IMR-90 (cell line): ENCODE measurements around the gene ALDH6A1. TPM values are rescaled to one million over a fixed set of nuclear protein-coding genes. Genes with fewer than 3 reads are reported as not detected.

Experiments used
- ATAC-seq: fragments of 200-7000 bp; cut with Tn5 transposase; 2 replicates; pipeline ENCODE4 v1.9.1; 2020; ENCODE audit warnings: low read depth, mild to moderate bottlenecking, moderate library complexity
- BruUV-seq: library from RNA; stranded (reverse); fragments of 400-500 nt; replicated peaks from 2 replicates; lab custom pipeline; 2021; lab: Mats Ljungman, UMichigan
- CTCF ChIA-PET: fragments of 300-600 bp; formaldehyde crosslinking; extraction: SDS; loops from one replicate; lab custom pipeline; 2021; ENCODE audit warnings: antibody characterized with exemption; lab: Yijun Ruan, JAX
- POLR2A ChIA-PET: fragments of 300-600 bp; sonication (Branson Sonifier 250); formaldehyde crosslinking; loops from one replicate; lab custom pipeline; 2022; ENCODE audit warnings: antibody characterized with exemption; ENCODE audit not compliant: unreplicated experiment; lab: Charles Lee
- DNase-seq: peaks from one replicate; pipeline ENCODE4 v3.0.0; 2013
- H2AFZ ChIP-seq: replicated peaks from 2 replicates; pipeline ENCODE3; 2013; ENCODE audit warnings: low read length, mild to moderate bottlenecking; ENCODE audit not compliant: poor library complexity
- H2AK5ac ChIP-seq: 2 replicates; pipeline ENCODE4 v1.6.1; 2013; ENCODE audit warnings: low read depth, low read length, inconsistent platforms
- H2AK9ac ChIP-seq: replicated peaks from 2 replicates; pipeline ENCODE3; 2013; ENCODE audit warnings: mild to moderate bottlenecking, low read depth, low read length, moderate library complexity; ENCODE audit not compliant: poor library complexity
- H2BK120ac ChIP-seq: 2 replicates; pipeline ENCODE4 v1.6.1; 2013; ENCODE audit warnings: low read depth, low read length, inconsistent platforms
- H2BK15ac ChIP-seq: 3 replicates; pipeline ENCODE4 v1.6.1; 2013; ENCODE audit warnings: low read depth, low read length, inconsistent platforms
- H2BK20ac ChIP-seq: 2 replicates; pipeline ENCODE4 v1.6.1; 2013; ENCODE audit warnings: low read depth, mild to moderate bottlenecking, inconsistent platforms, low read length, moderate library complexity
- H2BK5ac ChIP-seq: 2 replicates; pipeline ENCODE4 v1.6.1; 2013; ENCODE audit warnings: mild to moderate bottlenecking, low read depth, low read length, inconsistent platforms; ENCODE audit not compliant: poor library complexity, severe bottlenecking
- H3K14ac ChIP-seq: replicated peaks from 2 replicates; pipeline ENCODE4 v1.6.1; 2013; ENCODE audit warnings: low read depth, low read length, inconsistent platforms
- H3K18ac ChIP-seq: 2 replicates; pipeline ENCODE4 v1.6.1; 2013; ENCODE audit warnings: low read depth, low read length, control low read depth
- H3K23ac ChIP-seq: 2 replicates; pipeline ENCODE4 v1.6.1; 2013; ENCODE audit warnings: low read depth, low read length, inconsistent platforms
- H3K27ac ChIP-seq: 2 replicates; pipeline ENCODE4 v1.5.1; 2013; ENCODE audit warnings: mild to moderate bottlenecking, control low read depth, low read length; ENCODE audit not compliant: insufficient read depth
- H3K27me3 ChIP-seq: 2 replicates; pipeline ENCODE4 v1.6.1; 2013; ENCODE audit warnings: low read length; ENCODE audit not compliant: control insufficient read depth, insufficient read depth
- H3K36me3 ChIP-seq: 2 replicates; pipeline ENCODE4 v1.6.1; 2013; ENCODE audit warnings: low read length, mixed read lengths; ENCODE audit not compliant: control insufficient read depth, insufficient read depth
- H3K4ac ChIP-seq: 2 replicates; pipeline ENCODE4 v1.6.1; 2013; ENCODE audit warnings: low read depth, low read length, inconsistent platforms
- H3K4me1 ChIP-seq: 2 replicates; pipeline ENCODE4 v1.6.1; 2013; ENCODE audit warnings: low read length, mixed read lengths; ENCODE audit not compliant: control insufficient read depth, insufficient read depth
- H3K4me2 ChIP-seq: 2 replicates; pipeline ENCODE4 v1.6.1; 2013; ENCODE audit warnings: low read depth, mild to moderate bottlenecking, control low read depth, low read length, moderate library complexity
- H3K4me3 ChIP-seq: 2 replicates; pipeline ENCODE4 v1.5.1; 2013; ENCODE audit warnings: low read depth, mild to moderate bottlenecking, control low read depth, low read length, moderate library complexity; ENCODE audit not compliant: insufficient read depth
- H3K56ac ChIP-seq: 2 replicates; pipeline ENCODE4 v1.6.1; 2013; ENCODE audit warnings: low read length, inconsistent platforms; ENCODE audit not compliant: insufficient read depth; ENCODE audit errors: extremely low read depth
- H3K79me1 ChIP-seq, 2 experiments: 2 replicates each; pipeline ENCODE4 v1.6.1; 2013; ENCODE audit warnings: low read length in 2 of 2, inconsistent platforms in 1 of 2, low read depth in 1 of 2
- H3K9ac ChIP-seq: 2 replicates; pipeline ENCODE4 v1.6.1; 2013; ENCODE audit warnings: low read depth, low read length, control low read depth
- H3K9me1 ChIP-seq: 2 replicates; pipeline ENCODE4 v1.6.1; 2013; ENCODE audit warnings: low read length, inconsistent platforms; ENCODE audit not compliant: insufficient read depth
- H3K9me3 ChIP-seq: 2 replicates; pipeline ENCODE4 v1.6.1; 2013; ENCODE audit warnings: low read length; ENCODE audit not compliant: control insufficient read depth, insufficient read depth
- H4K20me1 ChIP-seq: 2 replicates; pipeline ENCODE4 v1.6.1; 2013; ENCODE audit warnings: low read length, inconsistent platforms; ENCODE audit not compliant: insufficient read depth
- H4K5ac ChIP-seq: 2 replicates; pipeline ENCODE4 v1.6.1; 2013; ENCODE audit warnings: mild to moderate bottlenecking, low read depth, low read length, control low read depth
- H4K8ac ChIP-seq, 2 experiments: 2 replicates each; pipeline ENCODE4 v1.6.1; 2013; ENCODE audit warnings: low read depth in 2 of 2, low read length in 2 of 2, control low read depth in 1 of 2, inconsistent platforms in 1 of 2
- H4K91ac ChIP-seq: 2 replicates; pipeline ENCODE4 v1.6.1; 2013; ENCODE audit warnings: low read depth, low read length, inconsistent platforms; ENCODE audit not compliant: insufficient read depth
- CEBPB ChIP-seq: IDR thresholded peaks from 2 replicates; pipeline ENCODE4 v1.6.1; 2012; ENCODE audit warnings: low read depth, low read length, improper control_type of control experiment
- CHD1 ChIP-seq: IDR thresholded peaks from 2 replicates; pipeline ENCODE4 v1.6.1; 2012; ENCODE audit warnings: low read depth, low read length, improper control_type of control experiment
- MAFK ChIP-seq: IDR thresholded peaks from 2 replicates; pipeline ENCODE4 v1.6.1; 2012; ENCODE audit warnings: low read depth, low read length, improper control_type of control experiment
- MXI1 ChIP-seq: IDR thresholded peaks from 2 replicates; pipeline ENCODE4 v1.6.1; 2012; ENCODE audit warnings: low read depth, mild to moderate bottlenecking, low read length, moderate library complexity, borderline replicate concordance
- POLR2A ChIP-seq: IDR thresholded peaks from 2 replicates; pipeline ENCODE4 v1.6.1; 2012; ENCODE audit warnings: mild to moderate bottlenecking, low read depth, low read length
- RAD21 ChIP-seq: IDR thresholded peaks from 2 replicates; pipeline ENCODE4 v1.6.1; 2012; ENCODE audit warnings: low read length, improper control_type of control experiment
- RFX5 ChIP-seq: IDR thresholded peaks from 2 replicates; pipeline ENCODE4 v1.8.0; 2012; ENCODE audit warnings: low read depth, mild to moderate bottlenecking, low read length, moderate library complexity
- dilution Hi-C: fragments of 300-500 bp; cut with HindIII; formaldehyde crosslinking; loops from one replicate; pipeline ENCODE4 v1.14.3; 2018; ENCODE audit warnings: low sequenced_read_pairs; ENCODE audit not compliant: unreplicated experiment
- in situ Hi-C: fragments of 300-500 bp; cut with MboI; formaldehyde crosslinking; loops from 3 replicates; pipeline ENCODE4 v1.14.3; 2019; ENCODE audit warnings: low sequenced_read_pairs, inconsistent platforms, mixed read lengths
- intact Hi-C: fragments of 100-400 bp; cut with micrococcal nuclease; formaldehyde crosslinking; loops from 2 replicates; pipeline ENCODE4 v1.10.0; 2022
- polyA plus RNA-seq, 3 experiments: library from polyadenylated mRNA; depleted of rRNA; stranded (reverse); fragments of >200 nt; gene quantifications; 2 replicates each; pipeline ENCODE4 v1.2.3, GENCODE V29; 2012; ENCODE audit warnings: low replicate concordance in 1 of 3
- total RNA-seq: library from RNA; depleted of rRNA; stranded (reverse); fragments of >200 nt; gene quantifications from 2 replicates; pipeline ENCODE4 v1.2.3, GENCODE V29; 2012
- TF ChIP-seq, protein P1 (sequence below): conservative IDR thresholded peaks from 2 replicates; pipeline ENCODE4 v1.5.1; 2012; ENCODE audit warnings: mild to moderate bottlenecking, low read depth, low read length, improper control_type of control experiment

ALDH6A1 gene
- total and polyA plus RNA-seq, 2 of the 4 experiments (the other 2 are of a cell fraction) = 6.0 to 15.1 TPM

DNA sequence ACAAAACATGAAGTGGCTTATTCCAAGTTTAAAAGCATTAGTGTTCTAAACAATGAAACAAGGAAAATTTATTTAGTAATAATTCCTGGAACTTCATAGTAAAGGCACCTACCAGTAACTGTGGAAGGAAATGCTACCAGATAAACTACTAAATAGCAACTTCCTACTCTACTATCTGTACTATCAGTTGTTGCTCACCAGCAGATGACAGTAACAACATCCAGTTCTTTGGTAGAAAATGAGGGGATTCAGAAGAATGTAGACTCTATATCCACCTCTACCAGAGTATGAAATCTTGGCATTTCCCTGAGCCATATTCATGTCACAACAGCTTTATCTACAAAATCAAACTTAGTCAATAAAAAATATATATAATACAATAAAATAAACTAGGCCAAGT, 68.3 kb downstream of the ALDH6A1 start:
- H3K23ac ChIP-seq = no peak overlapping the region
- no peak overlapping the region for H3K56ac ChIP-seq
- in situ Hi-C loops = no loop called here
- H3K4ac ChIP-seq = no peak overlapping the region
- no peak overlapping the region for H2AK5ac ChIP-seq
- H2AFZ ChIP-seq = no peak overlapping the region
- H2BK20ac ChIP-seq = no peak overlapping the region
- H3K27ac ChIP-seq = no peak overlapping the region
- intact Hi-C loops = no loop called here
- ChIA-PET POLR2A (no interaction called here), CTCF (no interaction called here)
- H3K14ac ChIP-seq = no peak overlapping the region
- no peak overlapping the region for H2BK5ac ChIP-seq
- dilution Hi-C loops = no loop called here
- H3K9me3 ChIP-seq = no peaks in the 10 kb centered on the region
- no TSS peak for BruUV-seq
- no peaks in the 10 kb centered on the region for H3K27me3 ChIP-seq
- H3K4me3 ChIP-seq = no peak overlapping the region
- H2BK15ac ChIP-seq = no peak overlapping the region
- H4K91ac ChIP-seq = no peak overlapping the region
- TF ChIP-seq RAD21 = no peak
- TF ChIP-seq CHD1 = no peak
- TF ChIP-seq RFX5 = no peak
- TF ChIP-seq, protein P1, sequence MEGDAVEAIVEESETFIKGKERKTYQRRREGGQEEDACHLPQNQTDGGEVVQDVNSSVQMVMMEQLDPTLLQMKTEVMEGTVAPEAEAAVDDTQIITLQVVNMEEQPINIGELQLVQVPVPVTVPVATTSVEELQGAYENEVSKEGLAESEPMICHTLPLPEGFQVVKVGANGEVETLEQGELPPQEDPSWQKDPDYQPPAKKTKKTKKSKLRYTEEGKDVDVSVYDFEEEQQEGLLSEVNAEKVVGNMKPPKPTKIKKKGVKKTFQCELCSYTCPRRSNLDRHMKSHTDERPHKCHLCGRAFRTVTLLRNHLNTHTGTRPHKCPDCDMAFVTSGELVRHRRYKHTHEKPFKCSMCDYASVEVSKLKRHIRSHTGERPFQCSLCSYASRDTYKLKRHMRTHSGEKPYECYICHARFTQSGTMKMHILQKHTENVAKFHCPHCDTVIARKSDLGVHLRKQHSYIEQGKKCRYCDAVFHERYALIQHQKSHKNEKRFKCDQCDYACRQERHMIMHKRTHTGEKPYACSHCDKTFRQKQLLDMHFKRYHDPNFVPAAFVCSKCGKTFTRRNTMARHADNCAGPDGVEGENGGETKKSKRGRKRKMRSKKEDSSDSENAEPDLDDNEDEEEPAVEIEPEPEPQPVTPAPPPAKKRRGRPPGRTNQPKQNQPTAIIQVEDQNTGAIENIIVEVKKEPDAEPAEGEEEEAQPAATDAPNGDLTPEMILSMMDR = no peak
- TF ChIP-seq MAFK = no peak
- no peak for TF ChIP-seq MXI1
- no peak for TF ChIP-seq CEBPB
- TF ChIP-seq POLR2A = no peak
- peaks cover 4% of the 10 kb centered on the region; the same call in 1 of the 2 replicates for H3K4me1 ChIP-seq
- H4K8ac ChIP-seq = no peak overlapping the region
- H3K9me1 ChIP-seq = no peaks in the 10 kb centered on the region
- no peak overlapping the region for H2AK9ac ChIP-seq
- H3K79me1 ChIP-seq = peaks cover 0 to 15% of the 10 kb centered on the region in 2 experiments; a peak in 1 of 4 replicates
- DNase-seq (no peak), ATAC-seq (no peak)
- H2BK120ac ChIP-seq = no peak overlapping the region
- no peak overlapping the region for H3K18ac ChIP-seq
- no peak overlapping the region for H3K9ac ChIP-seq
- H4K20me1 ChIP-seq = no peaks in the 10 kb centered on the region; the same call in 1 of the 2 replicates
- H4K5ac ChIP-seq = no peak overlapping the region
- no peak overlapping the region for H3K4me2 ChIP-seq
- H3K36me3 ChIP-seq = peaks cover 5% of the 10 kb centered on the region; the same call in 1 of the 2 replicates
